IMR-90 (cell line): ENCODE results near the gene ABLIM3. TPM values are rescaled to one million over a fixed set of nuclear protein-coding genes. Genes with fewer than 3 reads are reported as not detected.

ENCODE experiments used
- ATAC-seq: fragments of 200-7000 bp; cut with Tn5 transposase; 2 replicates; pipeline ENCODE4 v1.9.1; 2020; ENCODE audit warnings: low read depth, mild to moderate bottlenecking, moderate library complexity
- BruUV-seq: library from RNA; stranded (reverse); fragments of 400-500 nt; replicated peaks from 2 replicates; lab custom pipeline; 2021; lab: Mats Ljungman, UMichigan
- CTCF ChIA-PET: fragments of 300-600 bp; formaldehyde crosslinking; extraction: SDS; loops from one replicate; lab custom pipeline; 2021; ENCODE audit warnings: antibody characterized with exemption; lab: Yijun Ruan, JAX
- POLR2A ChIA-PET: fragments of 300-600 bp; sonication (Branson Sonifier 250); formaldehyde crosslinking; loops from one replicate; lab custom pipeline; 2022; ENCODE audit warnings: antibody characterized with exemption; ENCODE audit not compliant: unreplicated experiment; lab: Charles Lee
- DNase-seq: peaks from one replicate; pipeline ENCODE4 v3.0.0; 2013
- H2AFZ ChIP-seq: replicated peaks from 2 replicates; pipeline ENCODE3; 2013; ENCODE audit warnings: low read length, mild to moderate bottlenecking; ENCODE audit not compliant: poor library complexity
- H2AK5ac ChIP-seq: 2 replicates; pipeline ENCODE4 v1.6.1; 2013; ENCODE audit warnings: low read depth, low read length, inconsistent platforms
- H2AK9ac ChIP-seq: replicated peaks from 2 replicates; pipeline ENCODE3; 2013; ENCODE audit warnings: mild to moderate bottlenecking, low read depth, low read length, moderate library complexity; ENCODE audit not compliant: poor library complexity
- H2BK120ac ChIP-seq: 2 replicates; pipeline ENCODE4 v1.6.1; 2013; ENCODE audit warnings: low read depth, low read length, inconsistent platforms
- H2BK15ac ChIP-seq: 3 replicates; pipeline ENCODE4 v1.6.1; 2013; ENCODE audit warnings: low read depth, low read length, inconsistent platforms
- H2BK20ac ChIP-seq: 2 replicates; pipeline ENCODE4 v1.6.1; 2013; ENCODE audit warnings: low read depth, mild to moderate bottlenecking, inconsistent platforms, low read length, moderate library complexity
- H2BK5ac ChIP-seq: 2 replicates; pipeline ENCODE4 v1.6.1; 2013; ENCODE audit warnings: mild to moderate bottlenecking, low read depth, low read length, inconsistent platforms; ENCODE audit not compliant: poor library complexity, severe bottlenecking
- H3K14ac ChIP-seq: replicated peaks from 2 replicates; pipeline ENCODE4 v1.6.1; 2013; ENCODE audit warnings: low read depth, low read length, inconsistent platforms
- H3K18ac ChIP-seq: 2 replicates; pipeline ENCODE4 v1.6.1; 2013; ENCODE audit warnings: low read depth, low read length, control low read depth
- H3K23ac ChIP-seq: 2 replicates; pipeline ENCODE4 v1.6.1; 2013; ENCODE audit warnings: low read depth, low read length, inconsistent platforms
- H3K27ac ChIP-seq: 2 replicates; pipeline ENCODE4 v1.5.1; 2013; ENCODE audit warnings: mild to moderate bottlenecking, control low read depth, low read length; ENCODE audit not compliant: insufficient read depth
- H3K27me3 ChIP-seq: 2 replicates; pipeline ENCODE4 v1.6.1; 2013; ENCODE audit warnings: low read length; ENCODE audit not compliant: control insufficient read depth, insufficient read depth
- H3K36me3 ChIP-seq: 2 replicates; pipeline ENCODE4 v1.6.1; 2013; ENCODE audit warnings: low read length, mixed read lengths; ENCODE audit not compliant: control insufficient read depth, insufficient read depth
- H3K4ac ChIP-seq: 2 replicates; pipeline ENCODE4 v1.6.1; 2013; ENCODE audit warnings: low read depth, low read length, inconsistent platforms
- H3K4me1 ChIP-seq: 2 replicates; pipeline ENCODE4 v1.6.1; 2013; ENCODE audit warnings: low read length, mixed read lengths; ENCODE audit not compliant: control insufficient read depth, insufficient read depth
- H3K4me2 ChIP-seq: 2 replicates; pipeline ENCODE4 v1.6.1; 2013; ENCODE audit warnings: low read depth, mild to moderate bottlenecking, control low read depth, low read length, moderate library complexity
- H3K4me3 ChIP-seq: 2 replicates; pipeline ENCODE4 v1.5.1; 2013; ENCODE audit warnings: low read depth, mild to moderate bottlenecking, control low read depth, low read length, moderate library complexity; ENCODE audit not compliant: insufficient read depth
- H3K56ac ChIP-seq: 2 replicates; pipeline ENCODE4 v1.6.1; 2013; ENCODE audit warnings: low read length, inconsistent platforms; ENCODE audit not compliant: insufficient read depth; ENCODE audit errors: extremely low read depth
- H3K79me1 ChIP-seq, 2 experiments: 2 replicates each; pipeline ENCODE4 v1.6.1; 2013; ENCODE audit warnings: low read length in 2 of 2, inconsistent platforms in 1 of 2, low read depth in 1 of 2
- H3K9ac ChIP-seq: 2 replicates; pipeline ENCODE4 v1.6.1; 2013; ENCODE audit warnings: low read depth, low read length, control low read depth
- H3K9me1 ChIP-seq: 2 replicates; pipeline ENCODE4 v1.6.1; 2013; ENCODE audit warnings: low read length, inconsistent platforms; ENCODE audit not compliant: insufficient read depth
- H3K9me3 ChIP-seq: 2 replicates; pipeline ENCODE4 v1.6.1; 2013; ENCODE audit warnings: low read length; ENCODE audit not compliant: control insufficient read depth, insufficient read depth
- H4K20me1 ChIP-seq: 2 replicates; pipeline ENCODE4 v1.6.1; 2013; ENCODE audit warnings: low read length, inconsistent platforms; ENCODE audit not compliant: insufficient read depth
- H4K5ac ChIP-seq: 2 replicates; pipeline ENCODE4 v1.6.1; 2013; ENCODE audit warnings: mild to moderate bottlenecking, low read depth, low read length, control low read depth
- H4K8ac ChIP-seq, 2 experiments: 2 replicates each; pipeline ENCODE4 v1.6.1; 2013; ENCODE audit warnings: low read depth in 2 of 2, low read length in 2 of 2, control low read depth in 1 of 2, inconsistent platforms in 1 of 2
- H4K91ac ChIP-seq: 2 replicates; pipeline ENCODE4 v1.6.1; 2013; ENCODE audit warnings: low read depth, low read length, inconsistent platforms; ENCODE audit not compliant: insufficient read depth
- BHLHE40 ChIP-seq: fragments of 150-350 bp; IDR thresholded peaks from 2 replicates; pipeline ENCODE4 v1.6.1; 2016; ENCODE audit warnings: mild to moderate bottlenecking, low read depth, low read length
- CTCF ChIP-seq: conservative IDR thresholded peaks from 2 replicates; pipeline ENCODE4 v1.5.1; 2012; ENCODE audit warnings: mild to moderate bottlenecking, low read depth, low read length, improper control_type of control experiment
- RAD21 ChIP-seq: IDR thresholded peaks from 2 replicates; pipeline ENCODE4 v1.6.1; 2012; ENCODE audit warnings: low read length, improper control_type of control experiment
- SMC3 ChIP-seq: fragments of 150-350 bp; IDR thresholded peaks from 2 replicates; pipeline ENCODE4 v1.6.1; 2016; ENCODE audit warnings: low read depth, mild to moderate bottlenecking, antibody characterized with exemption, low read length, moderate library complexity
- WGBS, 2 experiments: methylation state at CpG; one replicate each; pipeline versions ENCODE4 v1.1.5 to v1.1.7; 2013; ENCODE audit warnings: missing lambda C conversion rate in 2 of 2; ENCODE audit not compliant: insufficient read length in 1 of 2; ENCODE audit errors: extremely low coverage in 2 of 2; 5-methylcytosine and 5-hydroxymethylcytosine counted together
- dilution Hi-C: fragments of 300-500 bp; cut with HindIII; formaldehyde crosslinking; loops from one replicate; pipeline ENCODE4 v1.14.3; 2018; ENCODE audit warnings: low sequenced_read_pairs; ENCODE audit not compliant: unreplicated experiment
- in situ Hi-C: fragments of 300-500 bp; cut with MboI; formaldehyde crosslinking; loops from 3 replicates; pipeline ENCODE4 v1.14.3; 2019; ENCODE audit warnings: low sequenced_read_pairs, inconsistent platforms, mixed read lengths
- intact Hi-C: fragments of 100-400 bp; cut with micrococcal nuclease; formaldehyde crosslinking; loops from 2 replicates; pipeline ENCODE4 v1.10.0; 2022
- polyA plus RNA-seq, 3 experiments: library from polyadenylated mRNA; depleted of rRNA; stranded (reverse); fragments of >200 nt; gene quantifications; 2 replicates each; pipeline ENCODE4 v1.2.3, GENCODE V29; 2012; ENCODE audit warnings: low replicate concordance in 1 of 3
- total RNA-seq: library from RNA; depleted of rRNA; stranded (reverse); fragments of >200 nt; gene quantifications from 2 replicates; pipeline ENCODE4 v1.2.3, GENCODE V29; 2012

ABLIM3 gene
- total and polyA plus RNA-seq, 2 of the 4 experiments (the other 2 are of a cell fraction): 33.3 to 69.9 TPM

- POLR2A ChIA-PET: no interaction called here
- H3K14ac ChIP-seq: no peak overlapping the region
- H3K4me3 ChIP-seq: no peak overlapping the region
- H3K36me3 ChIP-seq: no peaks in the 10 kb centered on the region
- H3K9me1 ChIP-seq: peaks cover 12% of the 10 kb centered on the region
- no peak overlapping the region for H2AK9ac ChIP-seq
- no peak overlapping the region for H3K9ac ChIP-seq
- no peaks in the 10 kb centered on the region for H4K20me1 ChIP-seq
- H3K79me1 ChIP-seq: no peaks in the 10 kb centered on the region
- H3K9me3 ChIP-seq: no peaks in the 10 kb centered on the region
- peak overlapping the region; percentile 45; the same call in 1 of the 2 replicates for H2BK120ac ChIP-seq
- H3K4me1 ChIP-seq: peaks cover 16% of the 10 kb centered on the region
- no peak overlapping the region for H3K23ac ChIP-seq
- H4K8ac ChIP-seq: no peak overlapping the region
- DNase-seq (peak; percentile 49), ATAC-seq (0 out of 2 replicates have a peak, but pooled peaks have one; percentile 15)
- CTCF ChIA-PET: interaction anchor here (0.9 to 1.4 kb wide), 5 partner anchors 10 to 101 kb away, joined by 3 to 6 read pairs (median 4); no protein-coding TSS in a partner anchor
- peak overlapping the region; percentile 52; the same call in 1 of the 2 replicates for H2BK20ac ChIP-seq
- dilution Hi-C loops: no loop called here
- peak overlapping the region; percentile 21; the same call in 1 of the 2 replicates for H3K18ac ChIP-seq
- intact Hi-C loops: loop anchor here (1.0 to 5.0 kb wide), 2 partner anchors 99 to 137 kb away; no protein-coding TSS in a partner anchor
- TF ChIP-seq SMC3 (peak; percentile 62), RAD21 (peak; percentile 75), CTCF (peak; percentile 56), BHLHE40 (no peak)
- H4K5ac ChIP-seq: peak overlapping the region; percentile 33
- WGBS, 2 experiments: 40% methylated on average over 1 of the region's 8 CpGs; no CpG with 5 or more reads in 1 of the 2 experiments
- no TSS peak for BruUV-seq
- in situ Hi-C loops: no loop called here
- H2BK15ac ChIP-seq: peak overlapping the region; percentile 45; the same call in 2 of the 3 replicates
- no peak overlapping the region for H3K4me2 ChIP-seq
- no peak overlapping the region for H3K4ac ChIP-seq
- no peak overlapping the region for H4K91ac ChIP-seq
- H3K56ac ChIP-seq: no peak overlapping the region
- no peak overlapping the region for H2BK5ac ChIP-seq
- H3K27ac ChIP-seq: no peak overlapping the region
- no peaks in the 10 kb centered on the region for H3K27me3 ChIP-seq
- H2AK5ac ChIP-seq: no peak overlapping the region
- H2AFZ ChIP-seq: no peak overlapping the region
These were observed 11.0 kb upstream of the ABLIM3 start for GRCh38 chr5:149130121-149130914.
